GM18505 (cell line): ENCODE results near the gene GCNT1.
A peak's percentile ranks its signal among the peaks of the same experiment; 100 is the strongest.
"Not testable (repeated sequence)": the region's sequence is repeated elsewhere in the genome, so short reads cannot be mapped to it uniquely, and the experiment has no call there.

Experiments used
- ATAC-seq: cut with Tn5 transposase; IDR thresholded peaks from one replicate; pipeline ENCODE4 v1.9.1; 2021; ENCODE audit not compliant: unreplicated experiment
- POLR2A ChIP-seq: IDR thresholded peaks from 4 replicates; pipeline ENCODE4 v1.6.1; 2011; ENCODE audit warnings: borderline replicate concordance; ENCODE audit not compliant: insufficient read depth, insufficient read length; ENCODE audit errors: extremely low read depth

GCNT1 gene

GRCh38 chr9:76433836-76434235 is 25.1 kb upstream of the GCNT1 start:
- TF ChIP-seq POLR2A, result no peak
- no peak for ATAC-seq

- not testable (repeated sequence) for ATAC-seq
Measured at GRCh38 chr9:76434897-76435296, 24.1 kb upstream of the GCNT1 start.

- ATAC-seq, result not testable (repeated sequence)
Measured at GRCh38 chr9:76437017-76437699, 21.8 kb upstream of the GCNT1 start.

GRCh38 chr9:76438841-76439588 is 20.0 kb upstream of the GCNT1 start:
- ATAC-seq, result peak; percentile 70
- no peak for TF ChIP-seq POLR2A

- no peak for TF ChIP-seq POLR2A
- peak; percentile 67 for ATAC-seq
Measured at GRCh38 chr9:76441551-76442322, 17.2 kb upstream of the GCNT1 start.

GRCh38 chr9:76443887-76444286 is 15.1 kb upstream of the GCNT1 start:
- TF ChIP-seq POLR2A, result no peak
- no peak for ATAC-seq

- no peak for TF ChIP-seq POLR2A
- ATAC-seq, result no peak
Measured at GRCh38 chr9:76444322-76444929, 14.6 kb upstream of the GCNT1 start.

- TF ChIP-seq POLR2A, result no peak
- no peak for ATAC-seq
Measured at GRCh38 chr9:76445976-76446375, 13.0 kb upstream of the GCNT1 start.

GRCh38 chr9:76448501-76448900 is 10.5 kb upstream of the GCNT1 start:
- no peak for ATAC-seq
- no peak for TF ChIP-seq POLR2A

GRCh38 chr9:76451234-76451633 is 7.7 kb upstream of the GCNT1 start:
- TF ChIP-seq POLR2A, result no peak
- ATAC-seq, result no peak

- TF ChIP-seq POLR2A, result no peak
- no peak for ATAC-seq
Measured at GRCh38 chr9:76452839-76453238, 6.1 kb upstream of the GCNT1 start.

- TF ChIP-seq POLR2A, result no peak
Measured at GRCh38 chr9:76453785-76454184, 5.2 kb upstream of the GCNT1 start.

GRCh38 chr9:76454311-76454710 is 4.7 kb upstream of the GCNT1 start:
- no peak for ATAC-seq
- no peak for TF ChIP-seq POLR2A

More at GRCh38 chr9:76453785-76454184, 5.2 kb upstream of the GCNT1 start:
- ATAC-seq, result no peak
